A673 (cell line): Measurements from ENCODE around the gene RLF. TPM values are rescaled to one million over a fixed set of nuclear protein-coding genes. Genes with fewer than 3 reads are reported as not detected.

ENCODE experiments used
- BruUV-seq: library from RNA; stranded (reverse); fragments of 400-500 nt; replicated peaks from 2 replicates; lab custom pipeline; 2021; lab: Mats Ljungman, UMichigan
- CTCF ChIA-PET: fragments of 300-600 bp; sonication (Branson Sonifier 250); formaldehyde crosslinking; loops from one replicate; lab custom pipeline; 2022; ENCODE audit warnings: antibody characterized with exemption; lab: Charles Lee
- POLR2A ChIA-PET: fragments of 300-600 bp; sonication (Branson Sonifier 250); formaldehyde crosslinking; loops from one replicate; lab custom pipeline; 2022; ENCODE audit warnings: antibody characterized with exemption; ENCODE audit not compliant: low non-redundant PET; lab: Charles Lee
- DNase-seq: peaks from one replicate; pipeline ENCODE4 v3.0.0-alpha.2; 2015; ENCODE audit warnings: low spot score
- H3K27ac ChIP-seq: fragments of 200-600 bp; sonication (generic); 2 replicates; pipeline ENCODE4 v1.5.1; 2016; ENCODE audit warnings: mixed run types, low read depth, mild to moderate bottlenecking, mixed read lengths, antibody characterized with exemption, low read length; ENCODE audit not compliant: poor library complexity, severe bottlenecking
- H3K27me3 ChIP-seq: fragments of 200-600 bp; sonication (generic); replicated peaks from 2 replicates; pipeline ENCODE4 v1.6.1; 2017; ENCODE audit warnings: mixed run types, low read depth, mild to moderate bottlenecking, mixed read lengths, antibody characterized with exemption, low read length; ENCODE audit not compliant: insufficient read depth, poor library complexity
- H3K36me3 ChIP-seq: fragments of 200-600 bp; sonication (generic); 2 replicates; pipeline ENCODE4 v1.6.1; 2016; ENCODE audit warnings: mixed run types, mild to moderate bottlenecking, mixed read lengths, antibody characterized with exemption, low read length; ENCODE audit not compliant: insufficient read depth, poor library complexity, severe bottlenecking
- H3K4me1 ChIP-seq: fragments of 200-600 bp; sonication (generic); 2 replicates; pipeline ENCODE4 v1.6.1; 2017; ENCODE audit warnings: mixed run types, mild to moderate bottlenecking, mixed read lengths, antibody characterized with exemption, low read length; ENCODE audit not compliant: insufficient read depth, poor library complexity, severe bottlenecking
- H3K4me3 ChIP-seq: fragments of 200-600 bp; sonication (generic); 2 replicates; pipeline ENCODE4 v1.5.1; 2016; ENCODE audit warnings: low read depth, mixed run types, mild to moderate bottlenecking, mixed read lengths, low read length; ENCODE audit not compliant: poor library complexity, severe bottlenecking
- H3K9me3 ChIP-seq: fragments of 200-600 bp; sonication (generic); 2 replicates; pipeline ENCODE4 v1.6.1; 2016; ENCODE audit warnings: mixed run types, low read depth, mild to moderate bottlenecking, mixed read lengths, antibody characterized with exemption, low read length; ENCODE audit not compliant: poor library complexity, severe bottlenecking
- EZH2 ChIP-seq: fragments of 200-600 bp; sonication (generic); IDR thresholded peaks from 2 replicates; pipeline ENCODE4 v1.6.1; 2017; ENCODE audit warnings: borderline replicate concordance, low read depth, mild to moderate bottlenecking, mixed read lengths, antibody characterized with exemption, low read length; ENCODE audit not compliant: poor library complexity, severe bottlenecking
- intact Hi-C: fragments of 100-400 bp; cut with micrococcal nuclease; formaldehyde crosslinking; loops from one replicate; pipeline ENCODE4 v1.10.0; 2022; ENCODE audit not compliant: unreplicated experiment
- total RNA-seq: library from RNA; stranded (reverse); gene quantifications from 2 replicates; pipeline ENCODE4 v1.2.3, GENCODE V29; 2021
- TF ChIP-seq, protein P1 (sequence below): fragments of 300-800, 200-600 bp; sonication (generic); conservative IDR thresholded peaks from 2 replicates; pipeline ENCODE4 v1.5.1; 2017; ENCODE audit warnings: low read depth, mild to moderate bottlenecking, antibody characterized with exemption, low read length, moderate library complexity, mixed read lengths

Gene RLF
- total RNA-seq, 1 experiment from 2014 or later = 18.1 TPM

- BruUV-seq = no TSS peak
- no peaks in the 10 kb centered on the region for H3K4me1 ChIP-seq
- no peaks in the 10 kb centered on the region for H3K9me3 ChIP-seq
- no peak for DNase-seq
- ChIA-PET POLR2A (no interaction called here), CTCF (no interaction called here)
- no peaks in the 10 kb centered on the region for H3K27me3 ChIP-seq
- intact Hi-C loops = no loop called here
- no peak within 1 kb of the TSS for H3K27ac ChIP-seq
- no peaks in the 10 kb centered on the region for H3K36me3 ChIP-seq
- TF ChIP-seq, protein P1, sequence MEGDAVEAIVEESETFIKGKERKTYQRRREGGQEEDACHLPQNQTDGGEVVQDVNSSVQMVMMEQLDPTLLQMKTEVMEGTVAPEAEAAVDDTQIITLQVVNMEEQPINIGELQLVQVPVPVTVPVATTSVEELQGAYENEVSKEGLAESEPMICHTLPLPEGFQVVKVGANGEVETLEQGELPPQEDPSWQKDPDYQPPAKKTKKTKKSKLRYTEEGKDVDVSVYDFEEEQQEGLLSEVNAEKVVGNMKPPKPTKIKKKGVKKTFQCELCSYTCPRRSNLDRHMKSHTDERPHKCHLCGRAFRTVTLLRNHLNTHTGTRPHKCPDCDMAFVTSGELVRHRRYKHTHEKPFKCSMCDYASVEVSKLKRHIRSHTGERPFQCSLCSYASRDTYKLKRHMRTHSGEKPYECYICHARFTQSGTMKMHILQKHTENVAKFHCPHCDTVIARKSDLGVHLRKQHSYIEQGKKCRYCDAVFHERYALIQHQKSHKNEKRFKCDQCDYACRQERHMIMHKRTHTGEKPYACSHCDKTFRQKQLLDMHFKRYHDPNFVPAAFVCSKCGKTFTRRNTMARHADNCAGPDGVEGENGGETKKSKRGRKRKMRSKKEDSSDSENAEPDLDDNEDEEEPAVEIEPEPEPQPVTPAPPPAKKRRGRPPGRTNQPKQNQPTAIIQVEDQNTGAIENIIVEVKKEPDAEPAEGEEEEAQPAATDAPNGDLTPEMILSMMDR = no peak
- TF ChIP-seq EZH2 = no peak
- no peak within 1 kb of the TSS for H3K4me3 ChIP-seq
Observed at GRCh38 chr1:40247655-40248054, 86.5 kb downstream of the RLF start, which contains the start of gene TMCO2. Gene TMCO2, plus strand, starts transcription at chr1:40247937. Its CDS starts 57 bp downstream, at chr1:40247994.

DNA sequence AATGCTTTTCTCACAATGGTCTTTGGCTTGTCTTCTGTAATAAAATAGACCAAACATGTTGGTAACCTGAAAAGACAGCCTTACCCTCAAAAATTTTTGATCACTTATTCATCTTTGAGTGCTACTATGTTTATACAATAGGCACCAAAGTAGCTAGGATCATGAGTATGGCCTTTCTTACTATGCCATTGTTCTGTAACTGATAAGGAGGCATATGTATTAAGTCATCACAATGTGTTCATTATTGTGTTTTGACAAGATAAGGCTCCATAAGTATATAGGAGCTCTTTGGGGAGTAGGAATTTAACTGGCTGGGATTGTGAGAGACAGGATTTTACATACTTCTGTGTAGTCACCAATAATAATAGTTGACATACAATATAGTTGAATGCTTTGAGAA is 87.2 kb downstream of the RLF start:
- ChIA-PET POLR2A (no interaction called here), CTCF (no interaction called here)
- no peak overlapping the region for H3K4me3 ChIP-seq
- H3K27ac ChIP-seq = no peak overlapping the region
- no TSS peak for BruUV-seq
- intact Hi-C loops = no loop called here
- H3K4me1 ChIP-seq = no peaks in the 10 kb centered on the region
- H3K36me3 ChIP-seq = no peaks in the 10 kb centered on the region
- no peaks in the 10 kb centered on the region for H3K9me3 ChIP-seq
- no peak for TF ChIP-seq EZH2
- TF ChIP-seq, protein P1 = no peak
- no peaks in the 10 kb centered on the region for H3K27me3 ChIP-seq
- DNase-seq = no peak

- CTCF ChIA-PET = no interaction called here
- no TSS peak for BruUV-seq
Observed at GRCh38 chr1:40251456-40251855, 90.3 kb downstream of the RLF start.

More at GRCh38 chr1:40251456-40251855, 90.3 kb downstream of the RLF start:
- POLR2A ChIA-PET = no interaction called here
- H3K36me3 ChIP-seq = no peaks in the 10 kb centered on the region
- no peak overlapping the region for H3K27ac ChIP-seq
- no peaks in the 10 kb centered on the region for H3K27me3 ChIP-seq
- no peaks in the 10 kb centered on the region for H3K9me3 ChIP-seq
- intact Hi-C loops = loop anchor here (10.0 kb wide), 1 partner anchor 153 kb away; no protein-coding TSS in a partner anchor
- H3K4me3 ChIP-seq = no peak overlapping the region
- TF ChIP-seq, protein P1 = no peak
- TF ChIP-seq EZH2 = no peak
- peaks cover 3% of the 10 kb centered on the region for H3K4me1 ChIP-seq
- no peak for DNase-seq
